ENCODE data around the gene TSPAN11. TPM values are rescaled to one million over a fixed set of nuclear protein-coding genes. Genes with fewer than 3 reads are reported as not detected.

The TSPAN11 gene
- total and polyA plus RNA-seq, 2 donors (not counting 3 experiments of a cell fraction or from before 2014, with no cell fraction given), result 2.1 to 3.9 TPM

- intact Hi-C loops (cut with micrococcal nuclease), result no loop called here
- POLR2A ChIA-PET, result no interaction called here
Observed at GRCh38 chr12:30977124-30977523, 50.6 kb downstream of the TSPAN11 start.

More at GRCh38 chr12:30977124-30977523, 50.6 kb downstream of the TSPAN11 start:
- FAIRE-seq (no peak), DNase-seq (ENCODE audit: low read depth, low spot score) (no peak)
- no peak overlapping the region for H3K4me2 ChIP-seq (ENCODE audit: insufficient read depth, low read length)
- no TSS peak for BruUV-seq (replicated peaks)
- no peaks in the 10 kb centered on the region for H3K9me1 ChIP-seq (replicated peaks; ENCODE audit: control insufficient read depth, extremely low read depth, insufficient read depth, low read length)
- dilution Hi-C loops (cut with MboI; ENCODE audit: extremely low pct_ligation_motif_present, low sequenced_read_pairs), result no loop called here
- no peaks in the 10 kb centered on the region for H3K36me3 ChIP-seq (ENCODE audit: control insufficient read depth in 2 of 2, extremely low read depth in 1 of 2, insufficient read depth in 2 of 2, low read length in 2 of 2)
- H3K27ac ChIP-seq (ENCODE audit: insufficient read depth, low read depth, low read length), result no peak overlapping the region
- H3K9me3 ChIP-seq (replicated peaks; ENCODE audit: control insufficient read depth, insufficient read depth, low read length), result no peaks in the 10 kb centered on the region
- no peak for TF ChIP-seq EZH2 (IDR thresholded peaks at IDR 0.05; ENCODE audit: borderline replicate concordance, low read depth, low read length, severe bottlenecking)
- no peak for TF ChIP-seq MAX (IDR thresholded peaks at IDR 0.05; ENCODE audit: insufficient read depth, insufficient read length)
- TF ChIP-seq POLR2AphosphoS5 (IDR thresholded peaks at IDR 0.05; ENCODE audit: insufficient read depth, low read depth, low read length), result no peak
- TF ChIP-seq POLR2A (IDR thresholded peaks at IDR 0.05; ENCODE audit: low read depth, low read length), result no peak
- TF ChIP-seq MYC (IDR thresholded peaks at IDR 0.05; ENCODE audit: low read depth, low read length), result no peak
- no peak for TF ChIP-seq GATA2 (IDR thresholded peaks at IDR 0.05; ENCODE audit: insufficient read depth, insufficient read length, low read depth, low read length)
- no peak for TF ChIP-seq CTCF (IDR thresholded peaks at IDR 0.05; ENCODE audit: extremely low read depth in 1 of 2, insufficient read depth in 1 of 2, low read depth in 1 of 2, low read length in 2 of 2)
- TF ChIP-seq FOS (IDR thresholded peaks at IDR 0.05; ENCODE audit: borderline replicate concordance, insufficient read depth, low read length), result no peak
- no peak for TF ChIP-seq JUN (IDR thresholded peaks at IDR 0.05; ENCODE audit: borderline replicate concordance, insufficient read depth, insufficient read length, low read depth)
- H3K4me1 ChIP-seq (ENCODE audit: control insufficient read depth, extremely low read depth, insufficient read depth, low read length), result no peaks in the 10 kb centered on the region
- H3K79me2 ChIP-seq (ENCODE audit: control insufficient read depth, insufficient read depth, low read length), result no peaks in the 10 kb centered on the region
- peaks cover 0 to 3% of the 10 kb centered on the region in 2 experiments for H3K27me3 ChIP-seq (ENCODE audit: control insufficient read depth in 2 of 2, insufficient read depth in 2 of 2, low read length in 2 of 2)
- H2AFZ ChIP-seq (ENCODE audit: low read depth, low read length), result no peak overlapping the region
- CTCF ChIA-PET, result interaction anchor here (1.0 to 1.2 kb wide), 2 partner anchors 9 to 126 kb away, joined by 3 to 7 read pairs; no protein-coding TSS in a partner anchor
- H3K9ac ChIP-seq (replicated peaks; ENCODE audit: extremely low read depth, insufficient read depth, low read length), result no peak overlapping the region
- H4K20me1 ChIP-seq (replicated peaks; ENCODE audit: control insufficient read depth, extremely low read depth, insufficient read depth, low read length), result no peaks in the 10 kb centered on the region
- no peak overlapping the region for H3K4me3 ChIP-seq (replicated peaks in 1 of 3; ENCODE audit: insufficient read depth in 1 of 3, low read depth in 1 of 3, low read length in 3 of 3)
